HepG2 (cell line): ENCODE measurements around the gene ARG1. TPM values are rescaled to one million over a fixed set of nuclear protein-coding genes. Genes with fewer than 3 reads are reported as not detected.
A peak's percentile ranks its signal among the peaks of the same experiment; 100 is the strongest.

Experiments
- BORCS8-MEF2B ChIP-seq: sonication (generic); formaldehyde crosslinking; IDR thresholded peaks from 2 replicates; pipeline ENCODE4 v1.8.0; 2022; ENCODE audit warnings: mild to moderate bottlenecking, missing genetic modification reagents
- CC2D1A ChIP-seq: sonication (generic); formaldehyde crosslinking; IDR thresholded peaks from 2 replicates; pipeline ENCODE4 v1.8.1; 2023; ENCODE audit warnings: mild to moderate bottlenecking, missing genetic modification reagents
- ETV6 ChIP-seq: sonication (generic); formaldehyde crosslinking; conservative IDR thresholded peaks from 2 replicates; pipeline ENCODE4 v1.4.0; 2020; ENCODE audit warnings: missing genetic modification reagents
- GPN1 ChIP-seq: sonication (generic); formaldehyde crosslinking; IDR thresholded peaks from 2 replicates; pipeline ENCODE4 v1.5.1; 2020; ENCODE audit warnings: missing genetic modification reagents, borderline replicate concordance
- HDAC2 ChIP-seq: sonication (generic); formaldehyde crosslinking; IDR thresholded peaks from 2 replicates; pipeline ENCODE4 v1.4.0; 2020; ENCODE audit warnings: missing genetic modification reagents
- HIVEP1 ChIP-seq: sonication (generic); formaldehyde crosslinking; IDR thresholded peaks from 2 replicates; pipeline ENCODE4 v1.4.0; 2020; ENCODE audit warnings: mild to moderate bottlenecking, missing genetic modification reagents
- HNF4A ChIP-seq: sonication (generic); formaldehyde crosslinking; IDR thresholded peaks from 2 replicates; pipeline ENCODE4 v1.4.0; 2020; ENCODE audit warnings: missing genetic modification reagents
- IRF2 ChIP-seq: IDR thresholded peaks from 2 replicates; pipeline ENCODE4 v1.6.1; 2018; ENCODE audit warnings: missing genetic modification reagents, missing compliant biosample characterization
- MEIS2 ChIP-seq: sonication (generic); formaldehyde crosslinking; IDR thresholded peaks from 2 replicates; pipeline ENCODE4 v1.9.0; 2021; ENCODE audit warnings: mild to moderate bottlenecking, missing genetic modification reagents
- PRMT3 ChIP-seq: sonication (generic); formaldehyde crosslinking; IDR thresholded peaks from 2 replicates; pipeline ENCODE4 v1.8.1; 2022; ENCODE audit warnings: low read depth, mild to moderate bottlenecking, moderate library complexity, missing genetic modification reagents, borderline replicate concordance
- RXRA ChIP-seq: sonication (generic); formaldehyde crosslinking; IDR thresholded peaks from 2 replicates; pipeline ENCODE4 v1.5.1; 2020; ENCODE audit warnings: missing genetic modification reagents
- ZC3H4 ChIP-seq: sonication (generic); formaldehyde crosslinking; IDR thresholded peaks from 2 replicates; pipeline ENCODE4 v1.4.0; 2020; ENCODE audit warnings: missing genetic modification reagents, borderline replicate concordance
- ZNF879 ChIP-seq: sonication (generic); formaldehyde crosslinking; IDR thresholded peaks from 2 replicates; pipeline ENCODE4 v1.8.1; 2023; ENCODE audit warnings: missing genetic modification reagents
- polyA plus RNA-seq, 8 experiments: library from polyadenylated mRNA; depleted of rRNA in 3 of 8; stranded (reverse) in 7 of 8; unstranded in 1 of 8; fragments of >200 nt; fragmentation: Illumina TruSeq in 4 of 8; extraction: Trizol in 4 of 8; gene quantifications; 2 replicates each; pipeline versions ENCODE4 v1.2.1 to v1.2.3, GENCODE V29; 2011 to 2016; ENCODE audit warnings: low read depth in 4 of 8, missing spikeins in 1 of 8, mixed read lengths in 1 of 8; ENCODE audit not compliant: insufficient read depth in 1 of 8
- total RNA-seq, 5 experiments: library from RNA; depleted of rRNA; stranded (reverse); fragments of >200 nt; fragmentation: Illumina TruSeq; extraction: Trizol; gene quantifications; 2 replicates each; pipeline ENCODE4 v1.2.3, GENCODE V29; 2016; ENCODE audit warnings: low read depth in 1 of 5
- TF ChIP-seq, protein P1 (sequence below): sonication (generic); formaldehyde crosslinking; IDR thresholded peaks from 2 replicates; pipeline ENCODE4 v1.5.0; 2020; ENCODE audit warnings: missing genetic modification reagents, mild to moderate bottlenecking, borderline replicate concordance
- TF ChIP-seq, protein P2 (sequence below): sonication (generic); formaldehyde crosslinking; IDR thresholded peaks from 2 replicates; pipeline ENCODE4 v1.5.1; 2020; ENCODE audit warnings: mild to moderate bottlenecking, missing genetic modification reagents, moderate library complexity
- TF ChIP-seq, protein P3 (sequence below): sonication (generic); formaldehyde crosslinking; IDR thresholded peaks from 2 replicates; pipeline ENCODE4 v1.4.0; 2020; ENCODE audit warnings: missing genetic modification reagents
- TF ChIP-seq, protein P4 (sequence below): sonication (generic); formaldehyde crosslinking; IDR thresholded peaks from 2 replicates; pipeline ENCODE4 v1.4.0; 2020; ENCODE audit warnings: missing genetic modification reagents, mild to moderate bottlenecking, borderline replicate concordance
- TF ChIP-seq, protein P5 (sequence below): sonication (generic); formaldehyde crosslinking; IDR thresholded peaks from 2 replicates; pipeline ENCODE4 v1.4.0; 2020; ENCODE audit warnings: missing genetic modification reagents

The ARG1 gene
- total and polyA plus RNA-seq, 2 of the 13 experiments (the other 11 are each of a cell fraction or from before 2014, with no cell fraction given): 2.2 to 11.2 TPM

DNA sequence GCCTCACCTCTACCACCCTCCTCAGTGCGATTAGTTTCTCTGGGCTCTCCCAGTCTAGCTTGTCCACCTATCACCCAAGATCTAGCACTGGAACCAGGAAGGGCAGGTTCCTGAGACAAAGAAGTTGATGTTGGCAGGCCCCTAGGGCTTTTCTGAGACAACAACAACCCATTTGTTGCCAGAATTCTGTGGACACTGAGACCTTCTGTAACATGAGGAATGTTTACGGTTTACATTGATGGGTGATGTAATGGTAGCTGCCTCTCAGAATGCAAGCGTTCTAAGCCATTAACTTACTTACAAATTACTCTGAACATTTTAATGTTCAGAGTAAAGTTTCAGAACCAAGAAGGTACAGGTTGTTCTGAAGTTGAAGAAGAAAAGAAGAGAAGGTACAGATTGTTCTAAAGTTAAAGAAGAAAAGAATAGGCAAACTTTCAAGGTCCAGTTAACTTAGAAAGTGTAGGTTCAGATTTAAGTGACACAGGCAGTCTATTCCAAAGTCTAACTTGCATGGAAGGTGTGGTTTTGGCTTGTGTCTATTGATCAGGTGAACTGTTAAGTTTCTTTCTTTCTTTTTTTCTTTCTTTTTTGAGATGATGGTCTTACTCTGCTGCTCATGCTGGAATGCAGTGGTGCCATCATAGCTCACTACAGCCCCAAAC lies 58.7 kb downstream of the ARG1 start (continued):
- TF ChIP-seq ZC3H4: no peak
- TF ChIP-seq, protein P1, sequence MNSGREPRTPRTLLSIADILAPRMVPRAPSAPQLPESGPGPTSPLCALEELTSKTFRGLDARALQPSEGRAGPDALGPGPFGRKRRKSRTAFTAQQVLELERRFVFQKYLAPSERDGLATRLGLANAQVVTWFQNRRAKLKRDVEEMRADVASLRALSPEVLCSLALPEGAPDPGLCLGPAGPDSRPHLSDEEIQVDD (CRISPR knock-in tag): no peak
- TF ChIP-seq, protein P2, sequence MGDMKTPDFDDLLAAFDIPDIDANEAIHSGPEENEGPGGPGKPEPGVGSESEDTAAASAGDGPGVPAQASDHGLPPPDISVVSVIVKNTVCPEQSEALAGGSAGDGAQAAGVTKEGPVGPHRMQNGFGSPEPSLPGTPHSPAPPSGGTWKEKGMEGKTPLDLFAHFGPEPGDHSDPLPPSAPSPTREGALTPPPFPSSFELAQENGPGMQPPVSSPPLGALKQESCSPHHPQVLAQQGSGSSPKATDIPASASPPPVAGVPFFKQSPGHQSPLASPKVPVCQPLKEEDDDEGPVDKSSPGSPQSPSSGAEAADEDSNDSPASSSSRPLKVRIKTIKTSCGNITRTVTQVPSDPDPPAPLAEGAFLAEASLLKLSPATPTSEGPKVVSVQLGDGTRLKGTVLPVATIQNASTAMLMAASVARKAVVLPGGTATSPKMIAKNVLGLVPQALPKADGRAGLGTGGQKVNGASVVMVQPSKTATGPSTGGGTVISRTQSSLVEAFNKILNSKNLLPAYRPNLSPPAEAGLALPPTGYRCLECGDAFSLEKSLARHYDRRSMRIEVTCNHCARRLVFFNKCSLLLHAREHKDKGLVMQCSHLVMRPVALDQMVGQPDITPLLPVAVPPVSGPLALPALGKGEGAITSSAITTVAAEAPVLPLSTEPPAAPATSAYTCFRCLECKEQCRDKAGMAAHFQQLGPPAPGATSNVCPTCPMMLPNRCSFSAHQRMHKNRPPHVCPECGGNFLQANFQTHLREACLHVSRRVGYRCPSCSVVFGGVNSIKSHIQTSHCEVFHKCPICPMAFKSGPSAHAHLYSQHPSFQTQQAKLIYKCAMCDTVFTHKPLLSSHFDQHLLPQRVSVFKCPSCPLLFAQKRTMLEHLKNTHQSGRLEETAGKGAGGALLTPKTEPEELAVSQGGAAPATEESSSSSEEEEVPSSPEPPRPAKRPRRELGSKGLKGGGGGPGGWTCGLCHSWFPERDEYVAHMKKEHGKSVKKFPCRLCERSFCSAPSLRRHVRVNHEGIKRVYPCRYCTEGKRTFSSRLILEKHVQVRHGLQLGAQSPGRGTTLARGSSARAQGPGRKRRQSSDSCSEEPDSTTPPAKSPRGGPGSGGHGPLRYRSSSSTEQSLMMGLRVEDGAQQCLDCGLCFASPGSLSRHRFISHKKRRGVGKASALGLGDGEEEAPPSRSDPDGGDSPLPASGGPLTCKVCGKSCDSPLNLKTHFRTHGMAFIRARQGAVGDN (CRISPR knock-in tag): no peak
- TF ChIP-seq IRF2: no peak
- TF ChIP-seq, protein P3, sequence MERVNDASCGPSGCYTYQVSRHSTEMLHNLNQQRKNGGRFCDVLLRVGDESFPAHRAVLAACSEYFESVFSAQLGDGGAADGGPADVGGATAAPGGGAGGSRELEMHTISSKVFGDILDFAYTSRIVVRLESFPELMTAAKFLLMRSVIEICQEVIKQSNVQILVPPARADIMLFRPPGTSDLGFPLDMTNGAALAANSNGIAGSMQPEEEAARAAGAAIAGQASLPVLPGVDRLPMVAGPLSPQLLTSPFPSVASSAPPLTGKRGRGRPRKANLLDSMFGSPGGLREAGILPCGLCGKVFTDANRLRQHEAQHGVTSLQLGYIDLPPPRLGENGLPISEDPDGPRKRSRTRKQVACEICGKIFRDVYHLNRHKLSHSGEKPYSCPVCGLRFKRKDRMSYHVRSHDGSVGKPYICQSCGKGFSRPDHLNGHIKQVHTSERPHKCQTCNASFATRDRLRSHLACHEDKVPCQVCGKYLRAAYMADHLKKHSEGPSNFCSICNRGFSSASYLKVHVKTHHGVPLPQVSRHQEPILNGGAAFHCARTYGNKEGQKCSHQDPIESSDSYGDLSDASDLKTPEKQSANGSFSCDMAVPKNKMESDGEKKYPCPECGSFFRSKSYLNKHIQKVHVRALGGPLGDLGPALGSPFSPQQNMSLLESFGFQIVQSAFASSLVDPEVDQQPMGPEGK: no peak
- TF ChIP-seq HIVEP1 (CRISPR knock-in tag): no peak
- peak; percentile 54; the same call in 1 of the 2 replicates for TF ChIP-seq HDAC2 (CRISPR knock-in tag)
- TF ChIP-seq, protein P4, sequence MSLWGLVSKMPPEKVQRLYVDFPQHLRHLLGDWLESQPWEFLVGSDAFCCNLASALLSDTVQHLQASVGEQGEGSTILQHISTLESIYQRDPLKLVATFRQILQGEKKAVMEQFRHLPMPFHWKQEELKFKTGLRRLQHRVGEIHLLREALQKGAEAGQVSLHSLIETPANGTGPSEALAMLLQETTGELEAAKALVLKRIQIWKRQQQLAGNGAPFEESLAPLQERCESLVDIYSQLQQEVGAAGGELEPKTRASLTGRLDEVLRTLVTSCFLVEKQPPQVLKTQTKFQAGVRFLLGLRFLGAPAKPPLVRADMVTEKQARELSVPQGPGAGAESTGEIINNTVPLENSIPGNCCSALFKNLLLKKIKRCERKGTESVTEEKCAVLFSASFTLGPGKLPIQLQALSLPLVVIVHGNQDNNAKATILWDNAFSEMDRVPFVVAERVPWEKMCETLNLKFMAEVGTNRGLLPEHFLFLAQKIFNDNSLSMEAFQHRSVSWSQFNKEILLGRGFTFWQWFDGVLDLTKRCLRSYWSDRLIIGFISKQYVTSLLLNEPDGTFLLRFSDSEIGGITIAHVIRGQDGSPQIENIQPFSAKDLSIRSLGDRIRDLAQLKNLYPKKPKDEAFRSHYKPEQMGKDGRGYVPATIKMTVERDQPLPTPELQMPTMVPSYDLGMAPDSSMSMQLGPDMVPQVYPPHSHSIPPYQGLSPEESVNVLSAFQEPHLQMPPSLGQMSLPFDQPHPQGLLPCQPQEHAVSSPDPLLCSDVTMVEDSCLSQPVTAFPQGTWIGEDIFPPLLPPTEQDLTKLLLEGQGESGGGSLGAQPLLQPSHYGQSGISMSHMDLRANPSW (CRISPR knock-in tag): no peak
- TF ChIP-seq MEIS2 (CRISPR knock-in tag): no peak
- TF ChIP-seq, protein P5, sequence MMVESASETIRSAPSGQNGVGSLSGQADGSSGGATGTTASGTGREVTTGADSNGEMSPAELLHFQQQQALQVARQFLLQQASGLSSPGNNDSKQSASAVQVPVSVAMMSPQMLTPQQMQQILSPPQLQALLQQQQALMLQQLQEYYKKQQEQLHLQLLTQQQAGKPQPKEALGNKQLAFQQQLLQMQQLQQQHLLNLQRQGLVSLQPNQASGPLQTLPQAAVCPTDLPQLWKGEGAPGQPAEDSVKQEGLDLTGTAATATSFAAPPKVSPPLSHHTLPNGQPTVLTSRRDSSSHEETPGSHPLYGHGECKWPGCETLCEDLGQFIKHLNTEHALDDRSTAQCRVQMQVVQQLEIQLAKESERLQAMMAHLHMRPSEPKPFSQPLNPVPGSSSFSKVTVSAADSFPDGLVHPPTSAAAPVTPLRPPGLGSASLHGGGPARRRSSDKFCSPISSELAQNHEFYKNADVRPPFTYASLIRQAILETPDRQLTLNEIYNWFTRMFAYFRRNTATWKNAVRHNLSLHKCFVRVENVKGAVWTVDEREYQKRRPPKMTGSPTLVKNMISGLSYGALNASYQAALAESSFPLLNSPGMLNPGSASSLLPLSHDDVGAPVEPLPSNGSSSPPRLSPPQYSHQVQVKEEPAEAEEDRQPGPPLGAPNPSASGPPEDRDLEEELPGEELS (CRISPR knock-in tag): peak; percentile 50
- TF ChIP-seq CC2D1A (CRISPR knock-in tag): no peak
- TF ChIP-seq HNF4A (CRISPR knock-in tag): peak; percentile 63
- no peak for TF ChIP-seq GPN1 (CRISPR knock-in tag)
- no peak for TF ChIP-seq ETV6 (CRISPR knock-in tag)
- TF ChIP-seq RXRA (CRISPR knock-in tag): no peak
- no peak for TF ChIP-seq BORCS8-MEF2B (CRISPR knock-in tag)
- no peak for TF ChIP-seq PRMT3 (CRISPR knock-in tag)
- no peak for TF ChIP-seq ZNF879 (CRISPR knock-in tag)
